ENCODE measurements around the gene ZNF408.

DNA sequence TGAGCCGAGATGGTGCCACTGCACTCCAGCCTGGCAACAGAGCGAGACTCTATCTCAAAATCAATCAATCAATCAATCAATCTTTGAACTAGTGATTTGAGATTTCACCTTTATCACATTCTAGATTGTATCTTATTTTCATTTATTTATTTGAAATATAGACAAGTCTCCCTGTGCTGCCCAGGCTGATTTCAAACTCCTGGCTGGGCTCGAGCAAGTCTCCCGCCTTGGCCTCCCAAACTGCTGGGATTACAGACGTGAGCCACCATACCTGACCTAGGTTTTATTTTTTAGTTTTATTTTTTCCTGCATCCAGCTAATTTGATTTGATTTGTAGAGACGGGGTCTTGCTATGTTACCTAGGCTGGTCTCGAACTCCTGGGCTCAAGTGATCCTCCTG lies 35.3 kb downstream of the ZNF408 start:
- TF ChIP-seq BHLHE40 (IDR thresholded peaks at IDR 0.05; ENCODE audit: low read depth, low read length) (no peak), RAD21 (conservative IDR thresholded peaks at IDR 0.05 in 1 of 2, IDR thresholded peaks at IDR 0.05 in 1 of 2) (no peak), GATA3 (IDR thresholded peaks at IDR 0.05; ENCODE audit: borderline replicate concordance) (no peak), USF2 (IDR thresholded peaks at IDR 0.05) (no peak), CTCF (IDR thresholded peaks at IDR 0.05) (no peak), JUNB (IDR thresholded peaks at IDR 0.05) (no peak)

Data from A549 (cell line).